Loucy (cell line): Measurements from ENCODE around the gene DACH1.

Source experiments
- H2AFZ ChIP-seq: fragments of 200-600 bp; sonication (generic); 2 replicates; pipeline ENCODE4 v1.6.0; 2016; ENCODE audit warnings: antibody characterized with exemption, mild to moderate bottlenecking, low read length, moderate library complexity
- H3F3A ChIP-seq: fragments of 200-600 bp; 2 replicates; pipeline ENCODE4 v1.6.0; 2016; ENCODE audit warnings: antibody characterized with exemption, low read depth, mild to moderate bottlenecking
- H3K27me3 ChIP-seq: fragments of 200-600 bp; sonication (generic); 2 replicates; pipeline ENCODE4 v1.6.1; 2014; ENCODE audit warnings: low read length, mild to moderate bottlenecking; ENCODE audit not compliant: insufficient read depth, poor library complexity, severe bottlenecking
- H3K36me3 ChIP-seq: fragments of 200-600 bp; sonication (generic); 2 replicates; pipeline ENCODE4 v1.6.1; 2016; ENCODE audit warnings: low read length; ENCODE audit not compliant: insufficient read depth
- H3K4me1 ChIP-seq: fragments of 200-600 bp; sonication (generic); 2 replicates; pipeline ENCODE4 v1.5.1; 2014; ENCODE audit warnings: low read length, mild to moderate bottlenecking; ENCODE audit not compliant: insufficient read depth, poor library complexity, severe bottlenecking
- H3K4me2 ChIP-seq: fragments of 200-600 bp; sonication (generic); 2 replicates; pipeline ENCODE4 v1.6.0; 2014; ENCODE audit warnings: antibody characterized with exemption, low read length, low read depth, mild to moderate bottlenecking; ENCODE audit not compliant: poor library complexity, severe bottlenecking
- H3K4me3 ChIP-seq: fragments of 200-600 bp; sonication (generic); 2 replicates; pipeline ENCODE4 v1.5.1; 2014; ENCODE audit warnings: low read length, mild to moderate bottlenecking, mixed read lengths; ENCODE audit not compliant: poor library complexity, severe bottlenecking
- H3K79me2 ChIP-seq: fragments of 200-600 bp; sonication (generic); 2 replicates; pipeline ENCODE4 v1.6.1; 2014; ENCODE audit warnings: low read length; ENCODE audit not compliant: insufficient read depth
- H3K9ac ChIP-seq: fragments of 200-600 bp; sonication (generic); 2 replicates; pipeline ENCODE4 v1.6.0; 2014; ENCODE audit warnings: mild to moderate bottlenecking, low read depth, low read length, moderate library complexity; ENCODE audit not compliant: poor library complexity, severe bottlenecking
- H3K9me2 ChIP-seq: fragments of 200-600 bp; sonication (generic); replicated peaks from 2 replicates; pipeline ENCODE4 v1.6.1; 2016; ENCODE audit warnings: low read depth, low read length, mixed read lengths
- H3K9me3 ChIP-seq: fragments of 200-600 bp; sonication (generic); 2 replicates; pipeline ENCODE4 v1.6.1; 2014; ENCODE audit warnings: mild to moderate bottlenecking, antibody characterized with exemption, low read length, low read depth; ENCODE audit not compliant: insufficient read depth
- H4K20me1 ChIP-seq: fragments of 200-600 bp; sonication (generic); 2 replicates; pipeline ENCODE4 v1.6.0; 2014; ENCODE audit warnings: antibody characterized with exemption, low read length, mild to moderate bottlenecking; ENCODE audit not compliant: insufficient read depth, poor library complexity, severe bottlenecking
- EZH2phosphoT487 ChIP-seq: fragments of 200-600 bp; IDR thresholded peaks from 2 replicates; pipeline ENCODE4 v1.6.1; 2018; ENCODE audit warnings: antibody characterized with exemption, mild to moderate bottlenecking, moderate library complexity, borderline replicate concordance
- TF ChIP-seq, protein P1 (sequence below): fragments of 200-600 bp; sonication (generic); conservative IDR thresholded peaks from 2 replicates; pipeline ENCODE4 v1.5.1; 2014; ENCODE audit warnings: mild to moderate bottlenecking, antibody characterized with exemption, low read length

DACH1 gene

GRCh38 chr13:71867131-71867814, at the start of gene DACH1:
Gene DACH1, minus strand, starts transcription at chr13:71867204.
- Histone ChIP-seq H3K27me3 (no peaks in the 10 kb centered on the region), H3K36me3 (no peaks in the 10 kb centered on the region), H3K9me3 (no peaks in the 10 kb centered on the region), H3K4me3 (peak within 1 kb of the TSS; percentile 74), H3K9me2 (no peaks in the 10 kb centered on the region), H3K9ac (peak within 1 kb of the TSS; percentile 53), H4K20me1 (no peaks in the 10 kb centered on the region), H3F3A (no peaks in the 10 kb centered on the region; the same call in 1 of the 2 replicates), H3K4me2 (peak within 1 kb of the TSS; percentile 61), H2AFZ (peak within 1 kb of the TSS; percentile 72), H3K79me2 (no peaks in the 10 kb centered on the region), H3K4me1 (peaks cover 4% of the 10 kb centered on the region)
- TF ChIP-seq EZH2phosphoT487, result no peak
- TF ChIP-seq, protein P1, sequence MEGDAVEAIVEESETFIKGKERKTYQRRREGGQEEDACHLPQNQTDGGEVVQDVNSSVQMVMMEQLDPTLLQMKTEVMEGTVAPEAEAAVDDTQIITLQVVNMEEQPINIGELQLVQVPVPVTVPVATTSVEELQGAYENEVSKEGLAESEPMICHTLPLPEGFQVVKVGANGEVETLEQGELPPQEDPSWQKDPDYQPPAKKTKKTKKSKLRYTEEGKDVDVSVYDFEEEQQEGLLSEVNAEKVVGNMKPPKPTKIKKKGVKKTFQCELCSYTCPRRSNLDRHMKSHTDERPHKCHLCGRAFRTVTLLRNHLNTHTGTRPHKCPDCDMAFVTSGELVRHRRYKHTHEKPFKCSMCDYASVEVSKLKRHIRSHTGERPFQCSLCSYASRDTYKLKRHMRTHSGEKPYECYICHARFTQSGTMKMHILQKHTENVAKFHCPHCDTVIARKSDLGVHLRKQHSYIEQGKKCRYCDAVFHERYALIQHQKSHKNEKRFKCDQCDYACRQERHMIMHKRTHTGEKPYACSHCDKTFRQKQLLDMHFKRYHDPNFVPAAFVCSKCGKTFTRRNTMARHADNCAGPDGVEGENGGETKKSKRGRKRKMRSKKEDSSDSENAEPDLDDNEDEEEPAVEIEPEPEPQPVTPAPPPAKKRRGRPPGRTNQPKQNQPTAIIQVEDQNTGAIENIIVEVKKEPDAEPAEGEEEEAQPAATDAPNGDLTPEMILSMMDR, result no peak

DNA sequence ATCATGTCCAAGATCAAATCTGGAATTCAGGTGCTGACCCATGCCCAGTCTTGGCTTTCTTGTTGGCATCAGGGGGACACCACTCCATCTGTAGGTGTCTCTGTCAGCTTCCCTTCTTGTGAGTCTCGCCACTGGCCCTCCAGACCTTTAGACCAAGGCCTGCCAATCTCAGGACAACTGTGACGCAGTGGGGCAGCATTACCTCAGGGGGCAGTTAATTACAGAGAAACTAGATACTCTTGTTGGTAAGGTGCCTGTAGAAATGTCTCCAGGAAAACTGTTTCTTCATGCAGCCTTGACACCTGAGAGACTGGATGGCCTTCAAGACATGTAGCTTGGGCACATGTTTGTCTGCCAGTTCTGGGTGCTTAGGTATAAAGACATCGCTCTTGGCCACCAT, 46.7 kb upstream of the DACH1 start:
- H3K9ac ChIP-seq, result no peak overlapping the region
- no peaks in the 10 kb centered on the region for H3K27me3 ChIP-seq
- H3K79me2 ChIP-seq, result no peaks in the 10 kb centered on the region
- no peaks in the 10 kb centered on the region for H3K4me1 ChIP-seq
- no peaks in the 10 kb centered on the region for H3K9me2 ChIP-seq
- no peaks in the 10 kb centered on the region for H3K9me3 ChIP-seq
- H3K4me2 ChIP-seq, result no peak overlapping the region
- no peaks in the 10 kb centered on the region for H3K36me3 ChIP-seq
- TF ChIP-seq, protein P1, result no peak
- no peak for TF ChIP-seq EZH2phosphoT487
- H2AFZ ChIP-seq, result no peak overlapping the region
- H3K4me3 ChIP-seq, result no peak overlapping the region
- no peaks in the 10 kb centered on the region for H3F3A ChIP-seq
- no peaks in the 10 kb centered on the region for H4K20me1 ChIP-seq

- Histone ChIP-seq H3K9ac (no peak overlapping the region), H3K36me3 (no peaks in the 10 kb centered on the region), H3K9me2 (no peaks in the 10 kb centered on the region), H3F3A (no peaks in the 10 kb centered on the region), H3K27me3 (no peaks in the 10 kb centered on the region), H4K20me1 (no peaks in the 10 kb centered on the region), H3K4me1 (no peaks in the 10 kb centered on the region), H3K79me2 (no peaks in the 10 kb centered on the region), H3K9me3 (no peaks in the 10 kb centered on the region), H3K4me3 (no peak overlapping the region), H3K4me2 (no peak overlapping the region), H2AFZ (no peak overlapping the region)
- TF ChIP-seq, protein P1, result no peak
- TF ChIP-seq EZH2phosphoT487, result no peak
Observed at GRCh38 chr13:71912524-71912923, 45.5 kb upstream of the DACH1 start.
